ENCODE data around the gene SET.

- TF ChIP-seq CTCF (IDR thresholded peaks at IDR 0.05) = no peak
- no peak for TF ChIP-seq EP300 (IDR thresholded peaks at IDR 0.05)
- no peak for TF ChIP-seq POLR2A (IDR thresholded peaks at IDR 0.05)
- TF ChIP-seq POLR2AphosphoS5 (IDR thresholded peaks at IDR 0.05) = no peak
Measured at GRCh38 chr9:128718047-128718446, 29.0 kb downstream of the SET start.

All from gastroesophageal sphincter (tissue), 3 donors.